ENCODE results near the gene TRAPPC14.

Gene TRAPPC14

DNA sequence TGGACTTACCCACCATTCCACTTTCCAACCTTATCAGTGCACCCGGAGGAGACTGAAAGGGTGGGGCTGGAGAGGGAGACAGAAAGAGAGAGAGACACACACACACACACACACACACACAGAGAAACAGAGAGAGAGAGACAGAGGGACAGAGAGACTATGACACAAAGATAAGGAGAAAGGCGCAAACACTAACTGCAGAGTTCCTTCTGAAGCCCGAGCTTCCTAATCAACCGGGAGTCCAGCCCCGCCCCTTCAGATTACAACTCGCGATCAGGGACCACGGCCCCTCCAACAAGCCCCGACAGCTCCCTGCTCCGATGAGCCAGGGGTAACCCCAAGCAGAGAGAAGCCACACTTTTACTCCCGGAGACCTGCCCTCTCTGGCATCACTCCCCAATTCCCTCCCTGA is 9.4 kb upstream of the TRAPPC14 start (continued):
- no peak for TF ChIP-seq ZNF544 (tag by site-specific recombination; IDR thresholded peaks at IDR 0.05)
- TF ChIP-seq, protein P1, sequence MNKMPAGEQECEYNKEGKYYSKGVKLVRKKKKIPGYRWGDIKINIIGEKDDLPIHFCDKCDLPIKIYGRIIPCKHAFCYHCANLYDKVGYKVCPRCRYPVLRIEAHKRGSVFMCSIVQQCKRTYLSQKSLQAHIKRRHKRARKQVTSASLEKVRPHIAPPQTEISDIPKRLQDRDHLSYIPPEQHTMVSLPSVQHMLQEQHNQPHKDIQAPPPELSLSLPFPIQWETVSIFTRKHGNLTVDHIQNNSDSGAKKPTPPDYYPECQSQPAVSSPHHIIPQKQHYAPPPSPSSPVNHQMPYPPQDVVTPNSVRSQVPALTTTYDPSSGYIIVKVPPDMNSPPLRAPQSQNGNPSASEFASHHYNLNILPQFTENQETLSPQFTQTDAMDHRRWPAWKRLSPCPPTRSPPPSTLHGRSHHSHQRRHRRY (tag by site-specific recombination; IDR thresholded peaks at IDR 0.05), result peak; percentile 20; the same call in 1 of the 2 replicates
- TF ChIP-seq, protein P2, sequence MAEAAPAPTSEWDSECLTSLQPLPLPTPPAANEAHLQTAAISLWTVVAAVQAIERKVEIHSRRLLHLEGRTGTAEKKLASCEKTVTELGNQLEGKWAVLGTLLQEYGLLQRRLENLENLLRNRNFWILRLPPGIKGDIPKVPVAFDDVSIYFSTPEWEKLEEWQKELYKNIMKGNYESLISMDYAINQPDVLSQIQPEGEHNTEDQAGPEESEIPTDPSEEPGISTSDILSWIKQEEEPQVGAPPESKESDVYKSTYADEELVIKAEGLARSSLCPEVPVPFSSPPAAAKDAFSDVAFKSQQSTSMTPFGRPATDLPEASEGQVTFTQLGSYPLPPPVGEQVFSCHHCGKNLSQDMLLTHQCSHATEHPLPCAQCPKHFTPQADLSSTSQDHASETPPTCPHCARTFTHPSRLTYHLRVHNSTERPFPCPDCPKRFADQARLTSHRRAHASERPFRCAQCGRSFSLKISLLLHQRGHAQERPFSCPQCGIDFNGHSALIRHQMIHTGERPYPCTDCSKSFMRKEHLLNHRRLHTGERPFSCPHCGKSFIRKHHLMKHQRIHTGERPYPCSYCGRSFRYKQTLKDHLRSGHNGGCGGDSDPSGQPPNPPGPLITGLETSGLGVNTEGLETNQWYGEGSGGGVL (tag by site-specific recombination; IDR thresholded peaks at IDR 0.05), result peak; percentile 94
- no peak for TF ChIP-seq SALL2 (tag by site-specific recombination; IDR thresholded peaks at IDR 0.05; ENCODE audit: borderline replicate concordance)
- peak; percentile 39; the same call in 1 of the 2 replicates for TF ChIP-seq ZNF2 (tag by site-specific recombination; IDR thresholded peaks at IDR 0.05)
- peak; percentile 34; the same call in 1 of the 2 replicates for TF ChIP-seq YY2 (tag by site-specific recombination; IDR thresholded peaks at IDR 0.05)
- peak; percentile 77; the same call in 1 of the 2 replicates for TF ChIP-seq GLIS2 (tag by site-specific recombination; IDR thresholded peaks at IDR 0.05)
- no peak for TF ChIP-seq GLI2 (tag by site-specific recombination; IDR thresholded peaks at IDR 0.05; ENCODE audit: borderline replicate concordance, low read depth)
- TF ChIP-seq ZNF266 (tag by site-specific recombination; IDR thresholded peaks at IDR 0.05; ENCODE audit: low read depth), result no peak
- no peak for TF ChIP-seq ZNF433 (tag by site-specific recombination; IDR thresholded peaks at IDR 0.05; ENCODE audit: low read depth)
- no peak for TF ChIP-seq HOXC10 (CRISPR knock-in tag; IDR thresholded peaks at IDR 0.05)
- TF ChIP-seq, protein P3, sequence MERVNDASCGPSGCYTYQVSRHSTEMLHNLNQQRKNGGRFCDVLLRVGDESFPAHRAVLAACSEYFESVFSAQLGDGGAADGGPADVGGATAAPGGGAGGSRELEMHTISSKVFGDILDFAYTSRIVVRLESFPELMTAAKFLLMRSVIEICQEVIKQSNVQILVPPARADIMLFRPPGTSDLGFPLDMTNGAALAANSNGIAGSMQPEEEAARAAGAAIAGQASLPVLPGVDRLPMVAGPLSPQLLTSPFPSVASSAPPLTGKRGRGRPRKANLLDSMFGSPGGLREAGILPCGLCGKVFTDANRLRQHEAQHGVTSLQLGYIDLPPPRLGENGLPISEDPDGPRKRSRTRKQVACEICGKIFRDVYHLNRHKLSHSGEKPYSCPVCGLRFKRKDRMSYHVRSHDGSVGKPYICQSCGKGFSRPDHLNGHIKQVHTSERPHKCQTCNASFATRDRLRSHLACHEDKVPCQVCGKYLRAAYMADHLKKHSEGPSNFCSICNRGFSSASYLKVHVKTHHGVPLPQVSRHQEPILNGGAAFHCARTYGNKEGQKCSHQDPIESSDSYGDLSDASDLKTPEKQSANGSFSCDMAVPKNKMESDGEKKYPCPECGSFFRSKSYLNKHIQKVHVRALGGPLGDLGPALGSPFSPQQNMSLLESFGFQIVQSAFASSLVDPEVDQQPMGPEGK (tag by site-specific recombination; IDR thresholded peaks at IDR 0.05), result peak; percentile 41; the same call in 1 of the 2 replicates

DNA sequence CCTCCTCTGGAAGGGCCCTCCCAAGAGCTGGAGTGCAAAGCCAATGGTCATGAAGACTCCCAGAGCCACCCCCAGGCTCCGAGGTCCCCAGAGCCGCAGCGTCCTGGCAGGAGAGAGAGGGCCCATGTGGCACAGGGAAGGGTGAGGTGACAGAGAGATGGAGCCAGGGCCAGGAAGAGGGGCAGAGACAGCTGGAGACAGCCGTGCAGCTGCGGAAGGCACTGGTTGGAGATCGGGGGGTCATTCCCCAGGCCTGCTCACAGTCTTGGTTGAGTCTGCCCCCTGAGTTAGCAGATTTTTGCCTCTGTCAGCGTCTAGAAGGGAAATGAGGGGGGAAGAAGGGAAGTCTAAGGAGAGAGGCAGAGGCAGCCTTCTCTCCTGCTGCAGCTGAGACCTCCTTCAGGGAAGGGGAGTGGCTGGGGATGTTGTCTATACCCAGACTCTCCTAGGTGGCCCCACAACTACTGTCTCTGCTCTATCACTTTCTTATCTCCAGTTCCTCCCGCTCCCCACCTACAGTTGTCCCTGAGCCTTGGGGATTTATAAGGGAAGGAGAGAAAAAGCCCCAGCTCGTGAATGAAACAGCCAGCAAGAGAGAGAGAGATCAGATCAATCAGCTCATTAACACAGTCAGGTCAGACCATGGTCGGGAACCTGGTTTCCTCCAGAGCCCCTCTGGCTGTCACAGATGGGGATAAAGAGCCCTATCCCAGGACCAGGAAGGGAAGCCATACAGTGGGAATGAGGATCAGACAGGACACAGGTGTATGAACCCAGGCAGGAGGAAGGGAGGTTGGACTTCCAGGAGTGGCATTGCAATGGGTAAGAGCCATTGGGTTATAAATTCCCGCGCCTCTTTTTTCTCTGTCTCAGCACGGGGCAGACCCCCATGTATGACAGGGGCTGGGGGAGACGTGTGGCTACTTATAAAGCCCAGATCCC is 8.7 kb upstream of the TRAPPC14 start:
- Histone ChIP-seq H3K4me1 (ENCODE audit: control insufficient read depth, insufficient read depth, low read length) (peaks cover 8% of the 10 kb centered on the region), H3K4me3 (ENCODE audit: low read depth, low read length) (no peak overlapping the region), H3K9me3 (ENCODE audit: control insufficient read depth, insufficient read depth, low read depth, low read length) (no peaks in the 10 kb centered on the region), H3K27ac (ENCODE audit: extremely low read depth, low read depth, low read length) (no peak overlapping the region), H3K36me3 (ENCODE audit: control insufficient read depth in 2 of 2, insufficient read depth in 1 of 2, low read length in 2 of 2) (no peaks in the 10 kb centered on the region)
- TF ChIP-seq PRDM1 (tag by site-specific recombination; IDR thresholded peaks at IDR 0.05) (0 out of 2 replicates have a peak, but pooled peaks have one; percentile 36), ZNF10 (tag by site-specific recombination; IDR thresholded peaks at IDR 0.05) (no peak), ZNF341 (tag by site-specific recombination; IDR thresholded peaks at IDR 0.05; ENCODE audit: low read depth) (0 out of 2 replicates have a peak, but pooled peaks have one; percentile 19), ZNF366 (tag by site-specific recombination; conservative IDR thresholded peaks at IDR 0.05) (peak; percentile 44; the same call in 1 of the 2 replicates), ZNF391 (tag by site-specific recombination; IDR thresholded peaks at IDR 0.05; ENCODE audit: borderline replicate concordance, low read depth) (no peak)
- POLR2A ChIA-PET, result interaction anchor here (0.5 to 2.7 kb wide), 3 partner anchors 10 to 665 kb away, joined by 5 to 13 read pairs (median 5); partner anchors contain the start of genes GPC2, LAMTOR4 and STAG3
- CTCF ChIA-PET, result interaction anchor here (0.6 to 1.9 kb wide), 4 partner anchors 18 to 34 kb away, joined by 3 to 9 read pairs (median 7); no protein-coding TSS in a partner anchor

Data from HEK293 (cell line).